ENCODE results near the gene PANK1. TPM values are rescaled to one million over a fixed set of nuclear protein-coding genes. Genes with fewer than 3 reads are reported as not detected.

Gene PANK1
- total and polyA plus RNA-seq, 9 of the 15 experiments (the other 6 are each of a cell fraction or from before 2014, with no cell fraction given): 1.7 to 10.7 (median 6.5) TPM

DNA sequence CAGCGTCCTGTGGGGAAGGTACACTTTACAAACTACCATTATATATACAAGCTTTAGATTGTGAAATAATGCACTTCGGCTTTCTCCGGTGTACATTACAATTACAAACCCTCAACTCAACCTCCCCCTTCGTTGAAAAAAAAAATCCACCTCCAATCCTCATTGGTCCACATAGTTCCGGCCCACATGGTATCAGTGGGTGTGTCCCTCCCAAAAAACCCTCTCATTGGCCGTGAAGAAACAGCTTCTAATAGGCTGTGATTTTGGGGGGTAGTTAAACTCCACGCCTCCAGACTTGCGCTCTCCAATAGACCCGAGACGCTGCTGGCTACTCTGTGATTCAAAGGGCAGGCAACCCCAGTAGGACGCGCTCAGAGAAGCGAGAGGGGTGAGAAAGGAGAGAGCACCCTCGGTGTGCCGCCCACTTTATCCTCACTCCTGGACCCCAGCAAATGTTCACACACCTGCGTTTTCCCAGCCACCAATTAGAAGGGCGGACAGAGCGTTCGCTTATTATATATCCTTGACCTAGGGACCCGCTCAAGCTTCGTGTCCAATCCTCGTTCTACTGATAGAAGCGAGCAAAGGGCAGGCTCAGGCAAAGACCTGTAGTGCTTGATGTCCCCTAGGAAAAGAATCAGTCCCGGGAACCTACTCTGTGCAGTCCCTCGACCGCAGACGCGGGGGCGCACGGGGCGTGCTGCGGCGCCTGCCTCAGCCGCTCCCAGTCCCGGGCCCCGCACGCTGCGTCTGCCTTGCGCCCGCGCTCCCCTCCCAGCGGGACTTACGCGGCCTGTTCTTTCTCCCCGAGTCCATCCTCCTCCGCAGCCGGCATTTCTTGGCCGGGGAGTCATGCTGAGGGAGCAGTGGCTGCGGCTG is 991 bp downstream of the PANK1 start (continued):
- TF ChIP-seq, protein P1, sequence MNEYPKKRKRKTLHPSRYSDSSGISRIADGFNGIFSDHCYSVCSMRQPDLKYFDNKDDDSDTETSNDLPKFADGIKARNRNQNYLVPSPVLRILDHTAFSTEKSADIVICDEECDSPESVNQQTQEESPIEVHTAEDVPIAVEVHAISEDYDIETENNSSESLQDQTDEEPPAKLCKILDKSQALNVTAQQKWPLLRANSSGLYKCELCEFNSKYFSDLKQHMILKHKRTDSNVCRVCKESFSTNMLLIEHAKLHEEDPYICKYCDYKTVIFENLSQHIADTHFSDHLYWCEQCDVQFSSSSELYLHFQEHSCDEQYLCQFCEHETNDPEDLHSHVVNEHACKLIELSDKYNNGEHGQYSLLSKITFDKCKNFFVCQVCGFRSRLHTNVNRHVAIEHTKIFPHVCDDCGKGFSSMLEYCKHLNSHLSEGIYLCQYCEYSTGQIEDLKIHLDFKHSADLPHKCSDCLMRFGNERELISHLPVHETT (CRISPR knock-in tag; conservative IDR thresholded peaks at IDR 0.05 in 1 of 2, IDR thresholded peaks at IDR 0.05 in 1 of 2): no peak
- TF ChIP-seq CHCHD3 (CRISPR knock-in tag; IDR thresholded peaks at IDR 0.05) (no peak), RHOXF2B (CRISPR knock-in tag; conservative IDR thresholded peaks at IDR 0.05) (no peak), GABPB1 (CRISPR knock-in tag; IDR thresholded peaks at IDR 0.05) (0 out of 2 replicates have a peak, but pooled peaks have one; percentile 37), KDM2B (CRISPR knock-in tag; IDR thresholded peaks at IDR 0.05) (no peak; the same call in 1 of the 2 replicates), POLR2A (conservative IDR thresholded peaks at IDR 0.05) (peak; percentile 93), YBX1 (IDR thresholded peaks at IDR 0.05) (no peak), CEBPB (tag; IDR thresholded peaks at IDR 0.05) (peak; percentile 96), HDAC8 (tag; IDR thresholded peaks at IDR 0.05) (no peak), ETV5 (CRISPR knock-in tag; IDR thresholded peaks at IDR 0.05; ENCODE audit: low read depth) (peak; percentile 39; the same call in 1 of the 2 replicates), C11orf30 (IDR thresholded peaks at IDR 0.05; ENCODE audit: low read depth) (no peak), RBM17 (IDR thresholded peaks at IDR 0.05; ENCODE audit: borderline replicate concordance, low read depth, low read length) (no peak), HNRNPH1 (optimal IDR thresholded peaks at IDR 0.05; ENCODE audit: low read depth, low read length) (no peak), PHF21A (IDR thresholded peaks at IDR 0.05; ENCODE audit: borderline replicate concordance, low read depth) (peak; percentile 87), ZNF75A (CRISPR knock-in tag; IDR thresholded peaks at IDR 0.05) (no peak), POU5F1 (IDR thresholded peaks at IDR 0.05; ENCODE audit: borderline replicate concordance, low read depth, low read length, partially characterized antibody) (no peak), PTTG1 (tag; IDR thresholded peaks at IDR 0.05; ENCODE audit: low read depth) (no peak)
- TF ChIP-seq, protein P2, sequence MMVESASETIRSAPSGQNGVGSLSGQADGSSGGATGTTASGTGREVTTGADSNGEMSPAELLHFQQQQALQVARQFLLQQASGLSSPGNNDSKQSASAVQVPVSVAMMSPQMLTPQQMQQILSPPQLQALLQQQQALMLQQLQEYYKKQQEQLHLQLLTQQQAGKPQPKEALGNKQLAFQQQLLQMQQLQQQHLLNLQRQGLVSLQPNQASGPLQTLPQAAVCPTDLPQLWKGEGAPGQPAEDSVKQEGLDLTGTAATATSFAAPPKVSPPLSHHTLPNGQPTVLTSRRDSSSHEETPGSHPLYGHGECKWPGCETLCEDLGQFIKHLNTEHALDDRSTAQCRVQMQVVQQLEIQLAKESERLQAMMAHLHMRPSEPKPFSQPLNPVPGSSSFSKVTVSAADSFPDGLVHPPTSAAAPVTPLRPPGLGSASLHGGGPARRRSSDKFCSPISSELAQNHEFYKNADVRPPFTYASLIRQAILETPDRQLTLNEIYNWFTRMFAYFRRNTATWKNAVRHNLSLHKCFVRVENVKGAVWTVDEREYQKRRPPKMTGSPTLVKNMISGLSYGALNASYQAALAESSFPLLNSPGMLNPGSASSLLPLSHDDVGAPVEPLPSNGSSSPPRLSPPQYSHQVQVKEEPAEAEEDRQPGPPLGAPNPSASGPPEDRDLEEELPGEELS (CRISPR knock-in tag; IDR thresholded peaks at IDR 0.05; ENCODE audit: borderline replicate concordance): no peak
- TF ChIP-seq, protein P3, sequence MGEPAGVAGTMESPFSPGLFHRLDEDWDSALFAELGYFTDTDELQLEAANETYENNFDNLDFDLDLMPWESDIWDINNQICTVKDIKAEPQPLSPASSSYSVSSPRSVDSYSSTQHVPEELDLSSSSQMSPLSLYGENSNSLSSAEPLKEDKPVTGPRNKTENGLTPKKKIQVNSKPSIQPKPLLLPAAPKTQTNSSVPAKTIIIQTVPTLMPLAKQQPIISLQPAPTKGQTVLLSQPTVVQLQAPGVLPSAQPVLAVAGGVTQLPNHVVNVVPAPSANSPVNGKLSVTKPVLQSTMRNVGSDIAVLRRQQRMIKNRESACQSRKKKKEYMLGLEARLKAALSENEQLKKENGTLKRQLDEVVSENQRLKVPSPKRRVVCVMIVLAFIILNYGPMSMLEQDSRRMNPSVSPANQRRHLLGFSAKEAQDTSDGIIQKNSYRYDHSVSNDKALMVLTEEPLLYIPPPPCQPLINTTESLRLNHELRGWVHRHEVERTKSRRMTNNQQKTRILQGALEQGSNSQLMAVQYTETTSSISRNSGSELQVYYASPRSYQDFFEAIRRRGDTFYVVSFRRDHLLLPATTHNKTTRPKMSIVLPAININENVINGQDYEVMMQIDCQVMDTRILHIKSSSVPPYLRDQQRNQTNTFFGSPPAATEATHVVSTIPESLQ (CRISPR knock-in tag; IDR thresholded peaks at IDR 0.05): peak; percentile 77; the same call in 1 of the 2 replicates
- TF ChIP-seq, protein P4, sequence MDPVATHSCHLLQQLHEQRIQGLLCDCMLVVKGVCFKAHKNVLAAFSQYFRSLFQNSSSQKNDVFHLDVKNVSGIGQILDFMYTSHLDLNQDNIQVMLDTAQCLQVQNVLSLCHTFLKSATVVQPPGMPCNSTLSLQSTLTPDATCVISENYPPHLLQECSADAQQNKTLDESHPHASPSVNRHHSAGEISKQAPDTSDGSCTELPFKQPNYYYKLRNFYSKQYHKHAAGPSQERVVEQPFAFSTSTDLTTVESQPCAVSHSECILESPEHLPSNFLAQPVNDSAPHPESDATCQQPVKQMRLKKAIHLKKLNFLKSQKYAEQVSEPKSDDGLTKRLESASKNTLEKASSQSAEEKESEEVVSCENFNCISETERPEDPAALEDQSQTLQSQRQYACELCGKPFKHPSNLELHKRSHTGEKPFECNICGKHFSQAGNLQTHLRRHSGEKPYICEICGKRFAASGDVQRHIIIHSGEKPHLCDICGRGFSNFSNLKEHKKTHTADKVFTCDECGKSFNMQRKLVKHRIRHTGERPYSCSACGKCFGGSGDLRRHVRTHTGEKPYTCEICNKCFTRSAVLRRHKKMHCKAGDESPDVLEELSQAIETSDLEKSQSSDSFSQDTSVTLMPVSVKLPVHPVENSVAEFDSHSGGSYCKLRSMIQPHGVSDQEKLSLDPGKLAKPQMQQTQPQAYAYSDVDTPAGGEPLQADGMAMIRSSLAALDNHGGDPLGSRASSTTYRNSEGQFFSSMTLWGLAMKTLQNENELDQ (CRISPR knock-in tag; IDR thresholded peaks at IDR 0.05; ENCODE audit: borderline replicate concordance): no peak
